Stomach smooth muscle (tissue), 2 donors: ENCODE measurements around the gene TFCP2L1.

Experiments
- H3K27ac ChIP-seq: one replicate; pipeline ENCODE4 v1.7.0; 2013; ENCODE audit warnings: mild to moderate bottlenecking, low read length, inconsistent platforms
- H3K27me3 ChIP-seq, 2 donors: one replicate each; pipeline ENCODE4 v1.7.0; 2013; ENCODE audit warnings: low read length in 2 of 2; ENCODE audit not compliant: insufficient read depth in 2 of 2, control insufficient read depth in 1 of 2
- H3K36me3 ChIP-seq, 2 donors: one replicate each; pipeline ENCODE4 v1.7.0; 2013; ENCODE audit warnings: low read length in 2 of 2; ENCODE audit not compliant: control insufficient read depth in 2 of 2, insufficient read depth in 2 of 2
- H3K4me1 ChIP-seq: one replicate; pipeline ENCODE4 v1.7.0; 2013; ENCODE audit warnings: low read length; ENCODE audit not compliant: control insufficient read depth, insufficient read depth
- H3K4me3 ChIP-seq, 2 donors: one replicate each; pipeline ENCODE4 v1.7.0; 2013; ENCODE audit warnings: low read length in 2 of 2
- H3K9ac ChIP-seq, 2 donors: one replicate each; pipeline ENCODE4 v1.7.0; 2013; ENCODE audit warnings: low read length in 2 of 2, mild to moderate bottlenecking in 1 of 2
- H3K9me3 ChIP-seq, 2 donors: one replicate each; pipeline ENCODE4 v1.7.0; 2013; ENCODE audit warnings: low read length in 2 of 2; ENCODE audit not compliant: control insufficient read depth in 2 of 2
- donor health status: healthy.
- donor health status: Pancreatic carcinoma.

The TFCP2L1 gene

GRCh38 chr2:121186261-121186660, 98.7 kb downstream of the TFCP2L1 start:
- Histone ChIP-seq H3K36me3 (no peaks in the 10 kb centered on the region), H3K4me1 (no peaks in the 10 kb centered on the region), H3K9ac (no peak overlapping the region), H3K9me3 (no peaks in the 10 kb centered on the region), H3K4me3 (no peak overlapping the region), H3K27ac (no peak overlapping the region), H3K27me3 (no peaks in the 10 kb centered on the region)

GRCh38 chr2:121185571-121186074, 99.4 kb downstream of the TFCP2L1 start:
- no peak overlapping the region for H3K9ac ChIP-seq
- H3K4me1 ChIP-seq: no peaks in the 10 kb centered on the region
- H3K27me3 ChIP-seq: no peaks in the 10 kb centered on the region
- no peak overlapping the region for H3K27ac ChIP-seq
- H3K36me3 ChIP-seq: no peaks in the 10 kb centered on the region
- no peaks in the 10 kb centered on the region for H3K9me3 ChIP-seq
- H3K4me3 ChIP-seq: no peak overlapping the region

- Histone ChIP-seq H3K9me3 (no peaks in the 10 kb centered on the region), H3K27ac (no peak overlapping the region), H3K27me3 (no peaks in the 10 kb centered on the region), H3K4me3 (no peak overlapping the region), H3K36me3 (no peaks in the 10 kb centered on the region), H3K4me1 (no peaks in the 10 kb centered on the region), H3K9ac (no peak overlapping the region)
These were observed 99.9 kb downstream of the TFCP2L1 start for GRCh38 chr2:121185111-121185510.

GRCh38 chr2:121184248-121184862, 100.6 kb downstream of the TFCP2L1 start:
- H3K9ac ChIP-seq: no peak overlapping the region
- no peaks in the 10 kb centered on the region for H3K36me3 ChIP-seq
- no peaks in the 10 kb centered on the region for H3K9me3 ChIP-seq
- H3K4me1 ChIP-seq: no peaks in the 10 kb centered on the region
- H3K4me3 ChIP-seq: no peak overlapping the region
- H3K27me3 ChIP-seq: no peaks in the 10 kb centered on the region
- no peak overlapping the region for H3K27ac ChIP-seq

GRCh38 chr2:121182520-121182919, 102.5 kb downstream of the TFCP2L1 start:
- no peak overlapping the region for H3K4me3 ChIP-seq
- H3K27me3 ChIP-seq: no peaks in the 10 kb centered on the region
- H3K9me3 ChIP-seq: no peaks in the 10 kb centered on the region
- no peaks in the 10 kb centered on the region for H3K36me3 ChIP-seq
- H3K9ac ChIP-seq: no peak overlapping the region
- H3K4me1 ChIP-seq: no peaks in the 10 kb centered on the region
- H3K27ac ChIP-seq: no peak overlapping the region

- H3K4me3 ChIP-seq: no peak overlapping the region
- H3K9ac ChIP-seq: no peak overlapping the region
- H3K27ac ChIP-seq: no peak overlapping the region
- H3K36me3 ChIP-seq: no peaks in the 10 kb centered on the region
- no peaks in the 10 kb centered on the region for H3K4me1 ChIP-seq
- no peaks in the 10 kb centered on the region for H3K27me3 ChIP-seq
- H3K9me3 ChIP-seq: no peaks in the 10 kb centered on the region
These were observed 105.5 kb downstream of the TFCP2L1 start for GRCh38 chr2:121179467-121179866.

GRCh38 chr2:121178730-121179129, 106.3 kb downstream of the TFCP2L1 start:
- no peak overlapping the region for H3K9ac ChIP-seq
- no peak overlapping the region for H3K27ac ChIP-seq
- H3K36me3 ChIP-seq: no peaks in the 10 kb centered on the region
- no peak overlapping the region for H3K4me3 ChIP-seq
- H3K9me3 ChIP-seq: no peaks in the 10 kb centered on the region
- peaks cover 0 to under 1% of the 10 kb centered on the region in 2 donors for H3K27me3 ChIP-seq
- H3K4me1 ChIP-seq: no peaks in the 10 kb centered on the region

- H3K4me3 ChIP-seq: no peak overlapping the region
- H3K36me3 ChIP-seq: no peaks in the 10 kb centered on the region
- H3K27ac ChIP-seq: no peak overlapping the region
- H3K27me3 ChIP-seq: peaks cover 0 to 3% of the 10 kb centered on the region in 2 donors
- no peaks in the 10 kb centered on the region for H3K9me3 ChIP-seq
- no peak overlapping the region for H3K9ac ChIP-seq
- H3K4me1 ChIP-seq: no peaks in the 10 kb centered on the region
These were observed 107.1 kb downstream of the TFCP2L1 start for GRCh38 chr2:121177896-121178295.

- Histone ChIP-seq H3K9ac (no peak overlapping the region), H3K4me3 (no peak overlapping the region), H3K27ac (no peak overlapping the region), H3K9me3 (peaks cover 6 to 12% of the 10 kb centered on the region in 2 donors), H3K36me3 (no peaks in the 10 kb centered on the region), H3K27me3 (peaks cover 0 to 3% of the 10 kb centered on the region in 2 donors), H3K4me1 (no peaks in the 10 kb centered on the region)
These were observed 109.7 kb downstream of the TFCP2L1 start for GRCh38 chr2:121175326-121175725.

- Histone ChIP-seq H3K4me1 (no peaks in the 10 kb centered on the region), H3K9ac (no peak overlapping the region), H3K4me3 (no peak overlapping the region), H3K27ac (no peak overlapping the region), H3K36me3 (no peaks in the 10 kb centered on the region), H3K27me3 (peaks cover 0 to 3% of the 10 kb centered on the region in 2 donors), H3K9me3 (peaks cover 6 to 12% of the 10 kb centered on the region in 2 donors)
These were observed 111.2 kb downstream of the TFCP2L1 start for GRCh38 chr2:121173806-121174205.

- Histone ChIP-seq H3K27me3 (peaks cover 0 to 3% of the 10 kb centered on the region in 2 donors), H3K27ac (no peak overlapping the region), H3K9ac (no peak overlapping the region), H3K4me3 (no peak overlapping the region), H3K36me3 (no peaks in the 10 kb centered on the region), H3K9me3 (peaks cover 6 to 12% of the 10 kb centered on the region in 2 donors), H3K4me1 (no peaks in the 10 kb centered on the region)
These were observed 111.9 kb downstream of the TFCP2L1 start for GRCh38 chr2:121173112-121173511.
